HEK293 (cell line): ENCODE measurements around the gene TAAR6.

Experiments
- REST ChIP-seq: fragments of 450-650 bp; formaldehyde crosslinking; IDR thresholded peaks from 2 replicates; pipeline ENCODE4 v1.5.1; 2016; ENCODE audit warnings: missing biosample characterization, missing genetic modification characterization
- ZNF274 ChIP-seq, 2 experiments: fragments of 200-500 bp in 1 of 2; fragments of 450-650 bp in 1 of 2; sonication (Bioruptor generic) in 1 of 2; formaldehyde crosslinking in 1 of 2; IDR thresholded peaks; 2 replicates each; pipeline versions ENCODE4 v1.5.1 to v1.6.1; 2014 to 2016; ENCODE audit warnings: borderline replicate concordance in 1 of 2, inconsistent platforms in 1 of 2, low read length in 1 of 2, missing biosample characterization in 1 of 2, missing genetic modification characterization in 1 of 2
- ZNF571 ChIP-seq: fragments of 450-650 bp; formaldehyde crosslinking; IDR thresholded peaks from 2 replicates; pipeline ENCODE4 v1.5.0; 2017; ENCODE audit warnings: missing biosample characterization, missing genetic modification characterization
- ZNF768 ChIP-seq: fragments of 450-650 bp; formaldehyde crosslinking; IDR thresholded peaks from 2 replicates; pipeline ENCODE4 v1.5.1; 2018; ENCODE audit warnings: missing biosample characterization, mild to moderate bottlenecking, missing genetic modification characterization

GRCh38 chr6:132590362-132590761 lies 20.2 kb downstream of the TAAR6 start:
- no peak for TF ChIP-seq ZNF768 (tag by site-specific recombination)
- no peak for TF ChIP-seq ZNF571 (tag by site-specific recombination)
- TF ChIP-seq ZNF274 (IDR thresholded peaks at IDR 0.05; ENCODE audit: low read length), result no peak
- TF ChIP-seq ZNF274 (tag by site-specific recombination; IDR thresholded peaks at IDR 0.05; ENCODE audit: borderline replicate concordance), result no peak
- TF ChIP-seq REST (tag by site-specific recombination), result no peak
